ENCODE results near the gene ARHGAP42. TPM values are rescaled to one million over a fixed set of nuclear protein-coding genes. Genes with fewer than 3 reads are reported as not detected.

ARHGAP42 gene
- total RNA-seq, 2 experiments from 2014 or later, result not detected

GRCh38 chr11:100667449-100667848 lies 19.6 kb upstream of the ARHGAP42 start:
- Mint-ChIP-seq H3K36me3 (no peaks in the 10 kb centered on the region), H3K27me3 (no peaks in the 10 kb centered on the region), H3K9me3 (peaks cover 3% of the 10 kb centered on the region), H3K4me3 (no peak overlapping the region), H3K4me1 (ENCODE audit: low read depth) (no peaks in the 10 kb centered on the region), H3K27ac (no peak overlapping the region)
- CTCF ChIA-PET, result no interaction called here
- DNase-seq, result no peak
- intact Hi-C loops (cut with micrococcal nuclease), result no loop called here
- POLR2A ChIA-PET, result no interaction called here

- Mint-ChIP-seq H3K4me1 (ENCODE audit: low read depth) (no peaks in the 10 kb centered on the region), H3K27me3 (no peaks in the 10 kb centered on the region), H3K36me3 (no peaks in the 10 kb centered on the region), H3K9me3 (peaks cover 3% of the 10 kb centered on the region), H3K4me3 (no peak overlapping the region), H3K27ac (no peak overlapping the region)
- DNase-seq, result no peak
- intact Hi-C loops (cut with micrococcal nuclease), result no loop called here
- ChIA-PET CTCF (no interaction called here), POLR2A (no interaction called here)
Measured at GRCh38 chr11:100670140-100670539, 16.9 kb upstream of the ARHGAP42 start.

- no peak for DNase-seq
- H3K4me1 Mint-ChIP-seq (ENCODE audit: low read depth), result no peaks in the 10 kb centered on the region
- POLR2A ChIA-PET, result no interaction called here
- no peak overlapping the region for H3K27ac Mint-ChIP-seq
- H3K4me3 Mint-ChIP-seq, result no peak overlapping the region
- intact Hi-C loops (cut with micrococcal nuclease), result no loop called here
- CTCF ChIA-PET, result no interaction called here
- no peaks in the 10 kb centered on the region for H3K27me3 Mint-ChIP-seq
- no peaks in the 10 kb centered on the region for H3K36me3 Mint-ChIP-seq
- peaks cover 5% of the 10 kb centered on the region for H3K9me3 Mint-ChIP-seq
Measured at GRCh38 chr11:100671471-100671870, 15.6 kb upstream of the ARHGAP42 start.

GRCh38 chr11:100672498-100673033 lies 14.5 kb upstream of the ARHGAP42 start:
- POLR2A ChIA-PET, result no interaction called here

GRCh38 chr11:100673063-100673462 lies 14.0 kb upstream of the ARHGAP42 start:
- no peaks in the 10 kb centered on the region for H3K36me3 Mint-ChIP-seq
- ChIA-PET CTCF (no interaction called here), POLR2A (no interaction called here)
- no peaks in the 10 kb centered on the region for H3K27me3 Mint-ChIP-seq
- H3K9me3 Mint-ChIP-seq, result peaks cover 5% of the 10 kb centered on the region
- intact Hi-C loops (cut with micrococcal nuclease), result no loop called here
- H3K4me3 Mint-ChIP-seq, result no peak overlapping the region
- no peak overlapping the region for H3K27ac Mint-ChIP-seq
- DNase-seq, result no peak
- H3K4me1 Mint-ChIP-seq (ENCODE audit: low read depth), result no peaks in the 10 kb centered on the region

More at GRCh38 chr11:100672498-100673033, 14.5 kb upstream of the ARHGAP42 start:
- Mint-ChIP-seq H3K27me3 (no peaks in the 10 kb centered on the region), H3K9me3 (peaks cover 5% of the 10 kb centered on the region), H3K27ac (no peak overlapping the region), H3K4me3 (no peak overlapping the region), H3K4me1 (ENCODE audit: low read depth) (no peaks in the 10 kb centered on the region), H3K36me3 (no peaks in the 10 kb centered on the region)
- CTCF ChIA-PET, result no interaction called here
- DNase-seq, result no peak
- intact Hi-C loops (cut with micrococcal nuclease), result no loop called here

GRCh38 chr11:100674212-100674611 lies 12.9 kb upstream of the ARHGAP42 start:
- ChIA-PET POLR2A (no interaction called here), CTCF (no interaction called here)
- Mint-ChIP-seq H3K4me1 (ENCODE audit: low read depth) (no peaks in the 10 kb centered on the region), H3K27me3 (no peaks in the 10 kb centered on the region), H3K36me3 (no peaks in the 10 kb centered on the region), H3K27ac (no peak overlapping the region), H3K9me3 (peaks cover 3% of the 10 kb centered on the region), H3K4me3 (no peak overlapping the region)
- no peak for DNase-seq
- intact Hi-C loops (cut with micrococcal nuclease), result no loop called here

GRCh38 chr11:100675115-100675650 lies 11.9 kb upstream of the ARHGAP42 start:
- ChIA-PET CTCF (no interaction called here), POLR2A (no interaction called here)
- H3K27ac Mint-ChIP-seq, result no peak overlapping the region
- no peaks in the 10 kb centered on the region for H3K27me3 Mint-ChIP-seq
- no peak for DNase-seq
- intact Hi-C loops (cut with micrococcal nuclease), result no loop called here
- H3K4me3 Mint-ChIP-seq, result no peak overlapping the region
- no peaks in the 10 kb centered on the region for H3K36me3 Mint-ChIP-seq
- H3K4me1 Mint-ChIP-seq (ENCODE audit: low read depth), result no peaks in the 10 kb centered on the region
- H3K9me3 Mint-ChIP-seq, result peaks cover 3% of the 10 kb centered on the region

GRCh38 chr11:100676901-100677300 lies 10.2 kb upstream of the ARHGAP42 start:
- H3K4me3 Mint-ChIP-seq, result no peak overlapping the region
- H3K27ac Mint-ChIP-seq, result no peak overlapping the region
- H3K4me1 Mint-ChIP-seq (ENCODE audit: low read depth), result no peaks in the 10 kb centered on the region
- H3K36me3 Mint-ChIP-seq, result no peaks in the 10 kb centered on the region
- no peaks in the 10 kb centered on the region for H3K27me3 Mint-ChIP-seq
- peaks cover 3% of the 10 kb centered on the region for H3K9me3 Mint-ChIP-seq
- ChIA-PET POLR2A (no interaction called here), CTCF (no interaction called here)
- no peak for DNase-seq
- intact Hi-C loops (cut with micrococcal nuclease), result no loop called here

GRCh38 chr11:100677796-100678195 lies 9.3 kb upstream of the ARHGAP42 start:
- POLR2A ChIA-PET, result no interaction called here
- H3K27ac Mint-ChIP-seq, result no peak overlapping the region
- H3K4me3 Mint-ChIP-seq, result no peak overlapping the region
- intact Hi-C loops (cut with micrococcal nuclease), result no loop called here
- H3K27me3 Mint-ChIP-seq, result no peaks in the 10 kb centered on the region
- no peaks in the 10 kb centered on the region for H3K4me1 Mint-ChIP-seq (ENCODE audit: low read depth)
- H3K9me3 Mint-ChIP-seq, result peaks cover 3% of the 10 kb centered on the region
- no peak for DNase-seq
- CTCF ChIA-PET, result no interaction called here
- no peaks in the 10 kb centered on the region for H3K36me3 Mint-ChIP-seq

- Mint-ChIP-seq H3K4me1 (ENCODE audit: low read depth) (no peaks in the 10 kb centered on the region), H3K4me3 (no peak overlapping the region), H3K36me3 (no peaks in the 10 kb centered on the region), H3K27me3 (no peaks in the 10 kb centered on the region), H3K9me3 (peaks cover 3% of the 10 kb centered on the region), H3K27ac (no peak overlapping the region)
- ChIA-PET CTCF (no interaction called here), POLR2A (no interaction called here)
- intact Hi-C loops (cut with micrococcal nuclease), result no loop called here
- no peak for DNase-seq
Measured at GRCh38 chr11:100680070-100680469, 7.0 kb upstream of the ARHGAP42 start.

- Mint-ChIP-seq H3K4me1 (ENCODE audit: low read depth) (no peaks in the 10 kb centered on the region), H3K36me3 (no peaks in the 10 kb centered on the region), H3K4me3 (no peak overlapping the region), H3K27me3 (peaks cover 4% of the 10 kb centered on the region), H3K9me3 (no peaks in the 10 kb centered on the region), H3K27ac (no peak overlapping the region)
- intact Hi-C loops (cut with micrococcal nuclease), result no loop called here
- DNase-seq, result no peak
- ChIA-PET POLR2A (no interaction called here), CTCF (no interaction called here)
Measured at GRCh38 chr11:100681064-100681502, 6.0 kb upstream of the ARHGAP42 start.

GRCh38 chr11:100682247-100682969 lies 4.7 kb upstream of the ARHGAP42 start:
- intact Hi-C loops (cut with micrococcal nuclease), result no loop called here
- ChIA-PET POLR2A (no interaction called here), CTCF (no interaction called here)
- Mint-ChIP-seq H3K4me3 (no peak overlapping the region), H3K4me1 (ENCODE audit: low read depth) (peaks cover 4% of the 10 kb centered on the region), H3K27me3 (peaks cover 14% of the 10 kb centered on the region), H3K9me3 (no peaks in the 10 kb centered on the region), H3K27ac (no peak overlapping the region), H3K36me3 (peaks cover 2% of the 10 kb centered on the region)
- DNase-seq, result no peak

GRCh38 chr11:100683126-100683525 lies 4.0 kb upstream of the ARHGAP42 start:
- Mint-ChIP-seq H3K9me3 (no peaks in the 10 kb centered on the region), H3K4me3 (no peak overlapping the region), H3K27ac (no peak overlapping the region), H3K27me3 (peaks cover 19% of the 10 kb centered on the region), H3K36me3 (peaks cover 2% of the 10 kb centered on the region), H3K4me1 (ENCODE audit: low read depth) (peaks cover 8% of the 10 kb centered on the region)
- ChIA-PET POLR2A (no interaction called here), CTCF (no interaction called here)
- no peak for DNase-seq
- intact Hi-C loops (cut with micrococcal nuclease), result no loop called here
